ENCODE measurements around the gene SF3B3.

Gene SF3B3

GRCh38 chr16:70568601-70569237 is 45.1 kb downstream of the SF3B3 start:
- Histone ChIP-seq H4K20me1 (ENCODE audit: insufficient read depth, low read length) (peaks cover 62% of the 10 kb centered on the region), H3K27me3 (ENCODE audit: low read depth, low read length) (no peaks in the 10 kb centered on the region), H3K4me3 (ENCODE audit: low read length) (no peak overlapping the region), H3K79me2 (ENCODE audit: low read length) (peaks cover 20% of the 10 kb centered on the region), H3K36me3 (replicated peaks; ENCODE audit: low read depth, low read length) (peaks cover 85% of the 10 kb centered on the region), H3K9ac (ENCODE audit: low read length) (no peak overlapping the region), H3K4me2 (ENCODE audit: low read length) (no peak overlapping the region), H2AFZ (ENCODE audit: low read depth, low read length) (no peak overlapping the region), H3K27ac (ENCODE audit: low read length) (no peak overlapping the region), H3K9me3 (ENCODE audit: insufficient read depth, low read length) (no peaks in the 10 kb centered on the region), H3K4me1 (ENCODE audit: low read length) (no peaks in the 10 kb centered on the region)
- TF ChIP-seq EZH2phosphoT487 (IDR thresholded peaks at IDR 0.05; ENCODE audit: low read depth): no peak
- TF ChIP-seq, protein P1, sequence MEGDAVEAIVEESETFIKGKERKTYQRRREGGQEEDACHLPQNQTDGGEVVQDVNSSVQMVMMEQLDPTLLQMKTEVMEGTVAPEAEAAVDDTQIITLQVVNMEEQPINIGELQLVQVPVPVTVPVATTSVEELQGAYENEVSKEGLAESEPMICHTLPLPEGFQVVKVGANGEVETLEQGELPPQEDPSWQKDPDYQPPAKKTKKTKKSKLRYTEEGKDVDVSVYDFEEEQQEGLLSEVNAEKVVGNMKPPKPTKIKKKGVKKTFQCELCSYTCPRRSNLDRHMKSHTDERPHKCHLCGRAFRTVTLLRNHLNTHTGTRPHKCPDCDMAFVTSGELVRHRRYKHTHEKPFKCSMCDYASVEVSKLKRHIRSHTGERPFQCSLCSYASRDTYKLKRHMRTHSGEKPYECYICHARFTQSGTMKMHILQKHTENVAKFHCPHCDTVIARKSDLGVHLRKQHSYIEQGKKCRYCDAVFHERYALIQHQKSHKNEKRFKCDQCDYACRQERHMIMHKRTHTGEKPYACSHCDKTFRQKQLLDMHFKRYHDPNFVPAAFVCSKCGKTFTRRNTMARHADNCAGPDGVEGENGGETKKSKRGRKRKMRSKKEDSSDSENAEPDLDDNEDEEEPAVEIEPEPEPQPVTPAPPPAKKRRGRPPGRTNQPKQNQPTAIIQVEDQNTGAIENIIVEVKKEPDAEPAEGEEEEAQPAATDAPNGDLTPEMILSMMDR (IDR thresholded peaks at IDR 0.05; ENCODE audit: low read depth, low read length): no peak

DNA sequence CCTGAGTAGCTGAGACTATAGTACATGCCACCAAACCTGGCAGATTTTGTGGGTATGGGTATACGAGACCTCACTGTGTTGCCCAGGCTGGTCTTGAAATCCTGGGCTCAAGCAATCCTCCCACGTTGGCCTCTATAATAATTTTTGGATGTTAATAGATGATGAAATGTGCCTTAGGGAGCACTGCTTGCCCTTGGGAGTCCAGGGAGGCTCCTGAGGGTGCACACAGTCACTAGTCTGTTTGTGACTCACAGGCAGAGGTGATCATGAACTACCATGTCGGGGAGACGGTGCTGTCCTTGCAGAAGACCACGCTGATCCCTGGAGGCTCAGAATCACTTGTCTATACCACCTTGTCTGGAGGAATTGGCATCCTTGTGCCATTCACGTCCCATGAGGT is 46.1 kb downstream of the SF3B3 start:
- Histone ChIP-seq H3K27ac (ENCODE audit: low read length) (no peak overlapping the region), H3K4me2 (ENCODE audit: low read length) (no peak overlapping the region), H3K79me2 (ENCODE audit: low read length) (peaks cover 14% of the 10 kb centered on the region), H3K4me1 (ENCODE audit: low read length) (no peaks in the 10 kb centered on the region), H3K9ac (ENCODE audit: low read length) (no peak overlapping the region), H3K27me3 (ENCODE audit: low read depth, low read length) (no peaks in the 10 kb centered on the region), H3K9me3 (ENCODE audit: insufficient read depth, low read length) (no peaks in the 10 kb centered on the region), H2AFZ (ENCODE audit: low read depth, low read length) (no peak overlapping the region), H3K4me3 (ENCODE audit: low read length) (no peak overlapping the region), H3K36me3 (replicated peaks; ENCODE audit: low read depth, low read length) (peaks cover 80% of the 10 kb centered on the region), H4K20me1 (ENCODE audit: insufficient read depth, low read length) (peaks cover 61% of the 10 kb centered on the region)
- TF ChIP-seq, protein P1 (IDR thresholded peaks at IDR 0.05; ENCODE audit: low read depth, low read length): no peak
- TF ChIP-seq EZH2phosphoT487 (IDR thresholded peaks at IDR 0.05; ENCODE audit: low read depth): no peak

GRCh38 chr16:70570967-70571570 is 47.5 kb downstream of the SF3B3 start:
- Histone ChIP-seq H3K27ac (ENCODE audit: low read length) (no peak overlapping the region), H3K4me2 (ENCODE audit: low read length) (no peak overlapping the region), H2AFZ (ENCODE audit: low read depth, low read length) (no peak overlapping the region), H3K36me3 (replicated peaks; ENCODE audit: low read depth, low read length) (peaks cover 78% of the 10 kb centered on the region), H3K27me3 (ENCODE audit: low read depth, low read length) (no peaks in the 10 kb centered on the region), H3K4me1 (ENCODE audit: low read length) (no peaks in the 10 kb centered on the region), H4K20me1 (ENCODE audit: insufficient read depth, low read length) (peaks cover 59% of the 10 kb centered on the region), H3K9me3 (ENCODE audit: insufficient read depth, low read length) (no peaks in the 10 kb centered on the region), H3K9ac (ENCODE audit: low read length) (no peak overlapping the region), H3K79me2 (ENCODE audit: low read length) (peaks cover 6% of the 10 kb centered on the region), H3K4me3 (ENCODE audit: low read length) (no peak overlapping the region)
- no peak for TF ChIP-seq EZH2phosphoT487 (IDR thresholded peaks at IDR 0.05; ENCODE audit: low read depth)
- TF ChIP-seq, protein P1 (IDR thresholded peaks at IDR 0.05; ENCODE audit: low read depth, low read length): no peak

- Histone ChIP-seq H3K4me1 (ENCODE audit: low read length) (no peaks in the 10 kb centered on the region), H3K27ac (ENCODE audit: low read length) (no peak overlapping the region), H3K4me2 (ENCODE audit: low read length) (no peak overlapping the region), H4K20me1 (ENCODE audit: insufficient read depth, low read length) (peaks cover 63% of the 10 kb centered on the region), H3K79me2 (ENCODE audit: low read length) (peaks cover 6% of the 10 kb centered on the region), H3K9ac (ENCODE audit: low read length) (no peak overlapping the region), H3K9me3 (ENCODE audit: insufficient read depth, low read length) (no peaks in the 10 kb centered on the region), H3K27me3 (ENCODE audit: low read depth, low read length) (no peaks in the 10 kb centered on the region), H3K36me3 (replicated peaks; ENCODE audit: low read depth, low read length) (peaks cover 76% of the 10 kb centered on the region), H2AFZ (ENCODE audit: low read depth, low read length) (no peak overlapping the region), H3K4me3 (ENCODE audit: low read length) (no peak overlapping the region)
- no peak for TF ChIP-seq EZH2phosphoT487 (IDR thresholded peaks at IDR 0.05; ENCODE audit: low read depth)
- TF ChIP-seq, protein P1 (IDR thresholded peaks at IDR 0.05; ENCODE audit: low read depth, low read length): no peak
These were observed 48.0 kb downstream of the SF3B3 start for GRCh38 chr16:70571623-70572022.
